ENCODE data around the gene MAST4.

MAST4 gene

DNA sequence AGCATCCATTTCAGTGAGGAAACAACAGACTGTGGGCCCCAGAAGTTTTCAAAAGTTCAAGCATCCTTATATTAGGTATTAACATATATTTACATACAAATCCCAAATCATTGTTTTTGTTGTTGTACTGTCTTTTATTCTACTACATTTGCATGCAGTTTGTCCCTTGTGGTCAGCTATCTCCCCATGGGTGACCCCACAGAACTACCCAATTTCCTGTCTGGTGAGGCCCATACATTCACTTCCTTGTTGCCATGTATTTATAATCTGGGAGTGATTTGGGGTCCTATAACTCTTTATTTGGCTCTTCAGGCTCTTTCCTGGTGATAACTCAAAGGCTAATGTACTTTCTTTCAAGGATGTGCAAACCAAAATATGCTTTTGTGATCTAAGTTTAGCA lies 603.7 kb downstream of the MAST4 start:
- Histone ChIP-seq H3K79me2 (ENCODE audit: low read length) (no peaks in the 10 kb centered on the region), H2AFZ (ENCODE audit: low read length) (no peak overlapping the region), H3K4me3 (ENCODE audit: low read length) (no peak overlapping the region), H4K20me1 (ENCODE audit: insufficient read depth, low read length) (no peaks in the 10 kb centered on the region), H3K9ac (ENCODE audit: low read length) (no peak overlapping the region), H3K9me2 (replicated peaks; ENCODE audit: insufficient read depth, low read length) (no peaks in the 10 kb centered on the region), H3K36me3 (replicated peaks; ENCODE audit: insufficient read depth, low read length) (no peaks in the 10 kb centered on the region), H3K4me2 (ENCODE audit: low read depth, low read length) (no peak overlapping the region), H3K9me3 (replicated peaks; ENCODE audit: insufficient read depth, low read length) (no peaks in the 10 kb centered on the region), H3K4me1 (ENCODE audit: low read length) (no peaks in the 10 kb centered on the region), H3K27ac (ENCODE audit: low read length) (no peak overlapping the region), H3F3A (ENCODE audit: insufficient read depth, low read length) (no peaks in the 10 kb centered on the region), H3K27me3 (replicated peaks; ENCODE audit: insufficient read depth, low read length) (no peaks in the 10 kb centered on the region)
- TF ChIP-seq CTCF (IDR thresholded peaks at IDR 0.05; ENCODE audit: low read length), result no peak
- no peak for TF ChIP-seq EZH2phosphoT487 (IDR thresholded peaks at IDR 0.05; ENCODE audit: low read length)
- TF ChIP-seq EZH2 (optimal IDR thresholded peaks at IDR 0.05; ENCODE audit: low read depth, low read length), result no peak
- DNase-seq, result no peak

DNA sequence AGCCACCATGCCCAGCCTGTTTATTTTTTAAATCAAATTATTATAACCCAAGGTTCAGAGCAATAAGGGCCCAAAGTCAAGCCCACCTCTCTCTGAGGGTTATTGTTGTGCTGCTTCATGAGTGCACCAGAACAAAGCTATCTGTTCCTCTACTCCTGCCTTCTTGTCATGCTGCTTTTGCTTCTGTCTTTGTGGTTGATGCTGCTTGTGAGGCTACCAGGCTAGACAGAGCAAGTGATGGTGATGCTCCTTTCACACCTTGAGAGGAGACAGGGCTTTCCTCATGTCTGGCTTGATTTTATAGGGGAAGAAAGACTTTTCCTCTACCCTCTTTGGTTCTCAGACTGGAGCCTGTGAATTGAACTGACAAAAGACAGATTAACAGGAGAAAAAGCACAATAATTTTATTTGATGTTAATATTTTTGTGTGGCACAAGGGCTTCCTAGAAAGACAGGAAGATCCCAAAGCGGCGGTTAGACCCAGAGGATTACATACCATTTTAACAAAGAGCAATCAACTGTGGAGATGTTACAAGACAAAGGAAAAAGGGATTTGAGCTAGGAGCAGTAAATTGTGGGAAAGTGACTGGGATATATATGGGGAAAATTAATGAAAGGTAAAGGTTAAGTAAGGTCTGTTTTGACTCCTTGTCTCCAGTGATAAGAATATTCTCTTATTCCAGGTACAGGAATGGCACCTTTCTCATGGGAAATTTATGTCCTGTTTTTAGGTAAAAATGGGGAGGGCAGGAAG lies 604.8 kb downstream of the MAST4 start:
- Histone ChIP-seq H4K20me1 (ENCODE audit: insufficient read depth, low read length) (no peaks in the 10 kb centered on the region), H3K36me3 (replicated peaks; ENCODE audit: insufficient read depth, low read length) (no peaks in the 10 kb centered on the region), H3K9me3 (replicated peaks; ENCODE audit: insufficient read depth, low read length) (no peaks in the 10 kb centered on the region), H3K9me2 (replicated peaks; ENCODE audit: insufficient read depth, low read length) (no peaks in the 10 kb centered on the region), H3K4me2 (ENCODE audit: low read depth, low read length) (no peak overlapping the region), H3K79me2 (ENCODE audit: low read length) (no peaks in the 10 kb centered on the region), H3K4me1 (ENCODE audit: low read length) (peaks cover 1% of the 10 kb centered on the region), H3K9ac (ENCODE audit: low read length) (no peak overlapping the region), H3K27me3 (replicated peaks; ENCODE audit: insufficient read depth, low read length) (peaks cover 5% of the 10 kb centered on the region; the same call in 1 of the 2 replicates), H2AFZ (ENCODE audit: low read length) (no peak overlapping the region), H3K4me3 (ENCODE audit: low read length) (no peak overlapping the region), H3K27ac (ENCODE audit: low read length) (no peak overlapping the region), H3F3A (ENCODE audit: insufficient read depth, low read length) (no peaks in the 10 kb centered on the region)
- TF ChIP-seq EZH2phosphoT487 (IDR thresholded peaks at IDR 0.05; ENCODE audit: low read length) (no peak), CTCF (IDR thresholded peaks at IDR 0.05; ENCODE audit: low read length) (no peak), EZH2 (optimal IDR thresholded peaks at IDR 0.05; ENCODE audit: low read depth, low read length) (no peak)
- no peak for DNase-seq

- Histone ChIP-seq H3K79me2 (ENCODE audit: low read length) (no peaks in the 10 kb centered on the region), H2AFZ (ENCODE audit: low read length) (no peak overlapping the region), H3K27me3 (replicated peaks; ENCODE audit: insufficient read depth, low read length) (peaks cover 5% of the 10 kb centered on the region; the same call in 1 of the 2 replicates), H3K4me1 (ENCODE audit: low read length) (peaks cover 9% of the 10 kb centered on the region), H3K9ac (ENCODE audit: low read length) (no peak overlapping the region), H3K4me2 (ENCODE audit: low read depth, low read length) (no peak overlapping the region), H3K27ac (ENCODE audit: low read length) (no peak overlapping the region), H4K20me1 (ENCODE audit: insufficient read depth, low read length) (no peaks in the 10 kb centered on the region), H3K36me3 (replicated peaks; ENCODE audit: insufficient read depth, low read length) (no peaks in the 10 kb centered on the region), H3K4me3 (ENCODE audit: low read length) (no peak overlapping the region), H3K9me2 (replicated peaks; ENCODE audit: insufficient read depth, low read length) (no peaks in the 10 kb centered on the region), H3K9me3 (replicated peaks; ENCODE audit: insufficient read depth, low read length) (no peaks in the 10 kb centered on the region), H3F3A (ENCODE audit: insufficient read depth, low read length) (peaks cover 3% of the 10 kb centered on the region; the same call in 1 of the 2 replicates)
- no peak for TF ChIP-seq CTCF (IDR thresholded peaks at IDR 0.05; ENCODE audit: low read length)
- TF ChIP-seq EZH2 (optimal IDR thresholded peaks at IDR 0.05; ENCODE audit: low read depth, low read length), result no peak
- TF ChIP-seq EZH2phosphoT487 (IDR thresholded peaks at IDR 0.05; ENCODE audit: low read length), result no peak
- DNase-seq, result no peak
Measured at GRCh38 chr5:67201897-67202549, 605.8 kb downstream of the MAST4 start.

Measured in MM.1S (cell line).